Vagina (tissue), 2 donors: ENCODE results near the gene PRELID2.

Source experiments
- CTCF ChIP-seq, 3 experiments: fragments of 450-650 bp in 2 of 3; fragments of 200-600 bp in 1 of 3; sonication (generic) in 1 of 3; IDR thresholded peaks; one replicate each; pipeline ENCODE4 v1.5.1; 2017 to 2019; ENCODE audit warnings: antibody characterized with exemption in 3 of 3, mild to moderate bottlenecking in 2 of 3, moderate library complexity in 2 of 3
- POLR2A ChIP-seq, 2 donors: fragments of 450-650 bp; IDR thresholded peaks; one replicate each; pipeline ENCODE4 v1.6.1; 2017; ENCODE audit warnings: antibody characterized with exemption in 2 of 2, mild to moderate bottlenecking in 2 of 2, moderate library complexity in 2 of 2
- POLR2AphosphoS5 ChIP-seq, 2 donors: sonication (generic); formaldehyde crosslinking; IDR thresholded peaks; one replicate each; pipeline ENCODE4 v1.9.0; 2017; ENCODE audit warnings: antibody characterized with exemption in 2 of 2, mild to moderate bottlenecking in 2 of 2, low read depth in 1 of 2; ENCODE audit not compliant: insufficient read depth in 1 of 2

- TF ChIP-seq POLR2A (IDR thresholded peaks at IDR 0.05) (no peak), POLR2AphosphoS5 (IDR thresholded peaks at IDR 0.05; ENCODE audit: insufficient read depth in 1 of 2, low read depth in 1 of 2) (no peak), CTCF (IDR thresholded peaks at IDR 0.05) (no peak)
Observed at GRCh38 chr5:145818604-145819003, 16.5 kb downstream of the PRELID2 start.
